ENCODE results near the gene MAGEB5.
"Not testable (repeated sequence)": the region's sequence is repeated elsewhere in the genome, so short reads cannot be mapped to it uniquely, and the experiment has no call there.

- TF ChIP-seq EZH2 (IDR thresholded peaks at IDR 0.05; ENCODE audit: low read depth); CTCF (conservative IDR thresholded peaks at IDR 0.05): not testable (repeated sequence)
These were observed 11.3 kb upstream of the MAGEB5 start for GRCh38 chrX:26204717-26205116.
